ENCODE measurements around the gene ROBO3. TPM values are rescaled to one million over a fixed set of nuclear protein-coding genes. Genes with fewer than 3 reads are reported as not detected.

ROBO3 gene
- total and polyA plus RNA-seq, 2 donors (not counting 3 experiments of a cell fraction or from before 2014, with no cell fraction given) = 27.1 to 65.4 TPM

- Histone ChIP-seq H3K79me2 (ENCODE audit: control insufficient read depth, insufficient read depth, low read length) (peaks cover 73% of the 10 kb centered on the region), H4K20me1 (replicated peaks; ENCODE audit: control insufficient read depth, extremely low read depth, insufficient read depth, low read length) (no peaks in the 10 kb centered on the region), H3K36me3 (ENCODE audit: control insufficient read depth in 2 of 2, extremely low read depth in 1 of 2, insufficient read depth in 2 of 2, low read length in 2 of 2) (peaks cover 38 to 47% of the 10 kb centered on the region in 2 experiments), H2AFZ (ENCODE audit: low read depth, low read length) (no peak overlapping the region), H3K4me1 (ENCODE audit: control insufficient read depth, extremely low read depth, insufficient read depth, low read length) (peaks cover 72% of the 10 kb centered on the region), H3K9me1 (replicated peaks; ENCODE audit: control insufficient read depth, extremely low read depth, insufficient read depth, low read length) (no peaks in the 10 kb centered on the region), H3K4me3 (replicated peaks in 1 of 3; ENCODE audit: insufficient read depth in 1 of 3, low read depth in 1 of 3, low read length in 3 of 3) (peak overlapping the region; percentile 76 to 89 (median 88)), H3K27ac (ENCODE audit: insufficient read depth, low read depth, low read length) (peak overlapping the region; percentile 95), H3K4me2 (ENCODE audit: insufficient read depth, low read length) (peak overlapping the region; percentile 78), H3K9ac (replicated peaks; ENCODE audit: extremely low read depth, insufficient read depth, low read length) (peak overlapping the region; percentile 88), H3K27me3 (ENCODE audit: control insufficient read depth in 2 of 2, insufficient read depth in 2 of 2, low read length in 2 of 2) (no peaks in the 10 kb centered on the region), H3K9me3 (replicated peaks; ENCODE audit: control insufficient read depth, insufficient read depth, low read length) (no peaks in the 10 kb centered on the region)
- BruUV-seq (replicated peaks) = no TSS peak
- FAIRE-seq (no peak), DNase-seq (ENCODE audit: low read depth, low spot score) (no peak)
- dilution Hi-C loops (cut with MboI; ENCODE audit: extremely low pct_ligation_motif_present, low sequenced_read_pairs) = no loop called here
- intact Hi-C loops (cut with micrococcal nuclease) = loop anchor here (5.0 to 10.0 kb wide), 4 partner anchors 142 to 1833 kb away; partner anchors contain the start of genes HSPA8 and STT3A
- ChIA-PET POLR2A (interaction anchor here (1.0 to 1.1 kb wide), 4 partner anchors 8 to 59 kb away, joined by 3 to 10 read pairs (median 4); partner anchors contain the start of gene CCDC15), CTCF (interaction anchor here (0.6 to 3.2 kb wide), 8 partner anchors 13 to 49 kb away, joined by 3 to 13 read pairs (median 6); no protein-coding TSS in a partner anchor)
- TF ChIP-seq GATA2 (IDR thresholded peaks at IDR 0.05; ENCODE audit: insufficient read depth, insufficient read length, low read depth, low read length) (no peak), POLR2A (IDR thresholded peaks at IDR 0.05; ENCODE audit: low read depth, low read length) (peak; percentile 10), POLR2AphosphoS5 (IDR thresholded peaks at IDR 0.05; ENCODE audit: insufficient read depth, low read depth, low read length) (peak; percentile 31)
These were observed 29.6 kb downstream of the ROBO3 start for GRCh38 chr11:124894606-124895430.

GRCh38 chr11:124895471-124895971 is 30.3 kb downstream of the ROBO3 start:
- no TSS peak for BruUV-seq (replicated peaks)
- Histone ChIP-seq H3K9me1 (replicated peaks; ENCODE audit: control insufficient read depth, extremely low read depth, insufficient read depth, low read length) (no peaks in the 10 kb centered on the region), H3K4me3 (replicated peaks in 1 of 3; ENCODE audit: insufficient read depth in 1 of 3, low read depth in 1 of 3, low read length in 3 of 3) (peak overlapping the region; percentile 76 to 89 (median 88)), H3K9ac (replicated peaks; ENCODE audit: extremely low read depth, insufficient read depth, low read length) (peak overlapping the region; percentile 88), H4K20me1 (replicated peaks; ENCODE audit: control insufficient read depth, extremely low read depth, insufficient read depth, low read length) (no peaks in the 10 kb centered on the region), H3K27ac (ENCODE audit: insufficient read depth, low read depth, low read length) (peak overlapping the region; percentile 95), H3K36me3 (ENCODE audit: control insufficient read depth in 2 of 2, extremely low read depth in 1 of 2, insufficient read depth in 2 of 2, low read length in 2 of 2) (peaks cover 35 to 45% of the 10 kb centered on the region in 2 experiments), H3K4me2 (ENCODE audit: insufficient read depth, low read length) (peak overlapping the region; percentile 78), H3K4me1 (ENCODE audit: control insufficient read depth, extremely low read depth, insufficient read depth, low read length) (peaks cover 75% of the 10 kb centered on the region), H3K9me3 (replicated peaks; ENCODE audit: control insufficient read depth, insufficient read depth, low read length) (no peaks in the 10 kb centered on the region), H3K27me3 (ENCODE audit: control insufficient read depth in 2 of 2, insufficient read depth in 2 of 2, low read length in 2 of 2) (no peaks in the 10 kb centered on the region), H2AFZ (ENCODE audit: low read depth, low read length) (no peak overlapping the region), H3K79me2 (ENCODE audit: control insufficient read depth, insufficient read depth, low read length) (peaks cover 71% of the 10 kb centered on the region)
- TF ChIP-seq JUN (IDR thresholded peaks at IDR 0.05; ENCODE audit: borderline replicate concordance, insufficient read depth, insufficient read length, low read depth) = no peak
- no peak for TF ChIP-seq CTCF (IDR thresholded peaks at IDR 0.05; ENCODE audit: extremely low read depth in 1 of 2, insufficient read depth in 1 of 2, low read depth in 1 of 2, low read length in 2 of 2)
- no peak for TF ChIP-seq MAX (IDR thresholded peaks at IDR 0.05; ENCODE audit: insufficient read depth, insufficient read length)
- no peak for TF ChIP-seq FOS (IDR thresholded peaks at IDR 0.05; ENCODE audit: borderline replicate concordance, insufficient read depth, low read length)
- peak; percentile 37 for TF ChIP-seq POLR2AphosphoS5 (IDR thresholded peaks at IDR 0.05; ENCODE audit: insufficient read depth, low read depth, low read length)
- no peak for TF ChIP-seq EZH2 (IDR thresholded peaks at IDR 0.05; ENCODE audit: borderline replicate concordance, low read depth, low read length, severe bottlenecking)
- TF ChIP-seq POLR2A (IDR thresholded peaks at IDR 0.05; ENCODE audit: low read depth, low read length) = peak; percentile 39
- DNase-seq (ENCODE audit: low read depth, low spot score) (no peak), FAIRE-seq (no peak)
- CTCF ChIA-PET = interaction anchor here (0.6 to 3.2 kb wide), 7 partner anchors 13 to 48 kb away, joined by 3 to 13 read pairs (median 5); no protein-coding TSS in a partner anchor
- POLR2A ChIA-PET = interaction anchor here (1.1 kb wide), 3 partner anchors 9 to 19 kb away, joined by 3 to 10 read pairs (median 5); no protein-coding TSS in a partner anchor
- intact Hi-C loops (cut with micrococcal nuclease) (loop anchor here (5.0 to 10.0 kb wide), 4 partner anchors 142 to 1833 kb away; partner anchors contain the start of genes HSPA8 and STT3A), dilution Hi-C loops (cut with MboI; ENCODE audit: extremely low pct_ligation_motif_present, low sequenced_read_pairs) (no loop called here)
